Thoracic aorta (tissue), 2 donors: ENCODE results near the gene PRXL2A. TPM values are rescaled to one million over a fixed set of nuclear protein-coding genes. Genes with fewer than 3 reads are reported as not detected.

Experiments used
- ATAC-seq: fragments of 150-250 bp; one replicate; pipeline ENCODE4 v1.8.0; 2017; ENCODE audit warnings: low read depth; ENCODE audit not compliant: insufficient number of reproducible peaks, low FRiP score
- DNase-seq: peaks from one replicate; pipeline ENCODE4 v3.0.0-alpha.2; 2020; ENCODE audit warnings: low spot score
- H3K27ac ChIP-seq, 2 donors: fragments of 200-600 bp; sonication (generic); 1 replicate in 1 of 2; 2 replicates in 1 of 2; pipeline ENCODE4 v1.5.1; 2016; ENCODE audit warnings: mild to moderate bottlenecking in 2 of 2, moderate library complexity in 2 of 2
- H3K27me3 ChIP-seq: fragments of 200-600 bp; sonication (generic); replicated peaks from 2 replicates; pipeline ENCODE4 v1.6.0; 2016; ENCODE audit warnings: mild to moderate bottlenecking; ENCODE audit not compliant: insufficient read depth
- H3K36me3 ChIP-seq: fragments of 200-600 bp; sonication (generic); one replicate; pipeline ENCODE4 v1.5.1; 2016
- H3K4me1 ChIP-seq, 2 donors: fragments of 200-600 bp; sonication (generic); 1 replicate in 1 of 2; 2 replicates in 1 of 2; pipeline versions ENCODE4 v1.5.1 to v1.6.0; 2016; ENCODE audit warnings: low read depth in 2 of 2, mild to moderate bottlenecking in 1 of 2; ENCODE audit not compliant: control insufficient read depth in 1 of 2
- H3K4me3 ChIP-seq: fragments of 200-600 bp; sonication (generic); 2 replicates; pipeline ENCODE4 v1.5.1; 2016; ENCODE audit warnings: mild to moderate bottlenecking
- H3K9me3 ChIP-seq: fragments of 200-600 bp; sonication (generic); 2 replicates; pipeline ENCODE4 v1.5.1; 2016
- total RNA-seq, 2 donors: library from RNA; depleted of rRNA; stranded (reverse); fragments of >200 nt; gene quantifications; one replicate each; pipeline versions ENCODE4 v1.1.0 to v1.2.3, GENCODE V29; 2016
- TF ChIP-seq, protein P1 (sequence below): fragments of 200-600 bp; sonication (generic); IDR thresholded peaks from one replicate; pipeline ENCODE4 v1.5.1; 2019; ENCODE audit warnings: antibody characterized with exemption

Gene PRXL2A
- total RNA-seq, 2 donors from 2014 or later, result 23.5 to 24.1 TPM

- ATAC-seq (no peak), DNase-seq (no peak)
- Histone ChIP-seq H3K4me3 (no peak overlapping the region), H3K9me3 (no peaks in the 10 kb centered on the region), H3K36me3 (peaks cover 4% of the 10 kb centered on the region), H3K27ac (no peak overlapping the region), H3K4me1 (peaks cover 4 to 7% of the 10 kb centered on the region in 2 donors), H3K27me3 (no peaks in the 10 kb centered on the region)
- TF ChIP-seq, protein P1, sequence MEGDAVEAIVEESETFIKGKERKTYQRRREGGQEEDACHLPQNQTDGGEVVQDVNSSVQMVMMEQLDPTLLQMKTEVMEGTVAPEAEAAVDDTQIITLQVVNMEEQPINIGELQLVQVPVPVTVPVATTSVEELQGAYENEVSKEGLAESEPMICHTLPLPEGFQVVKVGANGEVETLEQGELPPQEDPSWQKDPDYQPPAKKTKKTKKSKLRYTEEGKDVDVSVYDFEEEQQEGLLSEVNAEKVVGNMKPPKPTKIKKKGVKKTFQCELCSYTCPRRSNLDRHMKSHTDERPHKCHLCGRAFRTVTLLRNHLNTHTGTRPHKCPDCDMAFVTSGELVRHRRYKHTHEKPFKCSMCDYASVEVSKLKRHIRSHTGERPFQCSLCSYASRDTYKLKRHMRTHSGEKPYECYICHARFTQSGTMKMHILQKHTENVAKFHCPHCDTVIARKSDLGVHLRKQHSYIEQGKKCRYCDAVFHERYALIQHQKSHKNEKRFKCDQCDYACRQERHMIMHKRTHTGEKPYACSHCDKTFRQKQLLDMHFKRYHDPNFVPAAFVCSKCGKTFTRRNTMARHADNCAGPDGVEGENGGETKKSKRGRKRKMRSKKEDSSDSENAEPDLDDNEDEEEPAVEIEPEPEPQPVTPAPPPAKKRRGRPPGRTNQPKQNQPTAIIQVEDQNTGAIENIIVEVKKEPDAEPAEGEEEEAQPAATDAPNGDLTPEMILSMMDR, result no peak
These were observed 12.8 kb downstream of the PRXL2A start for GRCh38 chr10:80421050-80421706.

DNA sequence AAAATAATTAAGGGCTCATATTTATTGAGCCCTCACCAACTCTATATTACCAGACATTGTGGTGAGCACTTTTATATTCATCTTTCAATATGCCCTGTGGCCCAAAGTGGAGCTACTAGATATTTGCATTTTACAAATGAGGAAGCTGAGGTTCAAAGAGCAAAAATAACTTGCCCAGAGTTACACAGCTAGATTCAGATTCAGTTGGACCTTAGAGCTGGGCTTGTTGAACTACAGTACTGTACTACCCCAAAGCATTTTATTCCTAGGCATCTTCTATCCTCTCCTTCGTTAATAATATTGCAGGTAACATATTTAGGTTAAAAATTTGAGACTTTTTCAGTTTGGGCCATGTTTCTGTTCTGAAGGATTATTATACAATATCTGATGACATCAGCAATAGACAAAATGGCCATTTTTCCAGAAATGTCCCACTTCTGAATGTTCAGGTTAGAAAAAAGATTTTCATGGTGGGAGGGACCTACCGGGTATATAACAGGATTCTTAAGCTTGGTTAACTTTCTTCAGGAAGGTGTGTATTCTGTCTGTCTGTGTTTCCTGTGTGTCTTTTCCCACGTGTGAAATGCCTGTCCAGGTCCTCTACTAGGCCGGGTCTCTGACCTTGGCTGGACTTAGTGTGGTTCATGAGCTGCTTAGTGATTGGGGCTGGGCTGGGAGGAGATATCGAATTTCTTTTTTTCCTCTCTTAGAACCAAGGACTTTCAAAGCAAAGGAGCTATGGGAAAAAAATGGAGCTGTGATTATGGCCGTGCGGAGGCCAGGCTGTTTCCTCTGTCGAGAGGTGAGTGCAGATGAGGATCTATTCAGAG, 13.6 kb downstream of the PRXL2A start:
- no peaks in the 10 kb centered on the region for H3K4me1 ChIP-seq
- no peak overlapping the region for H3K27ac ChIP-seq
- TF ChIP-seq, protein P1, result no peak
- no peak overlapping the region for H3K4me3 ChIP-seq
- H3K27me3 ChIP-seq, result no peaks in the 10 kb centered on the region
- DNase-seq (no peak), ATAC-seq (no peak)
- H3K36me3 ChIP-seq, result peaks cover 8% of the 10 kb centered on the region
- no peaks in the 10 kb centered on the region for H3K9me3 ChIP-seq

DNA sequence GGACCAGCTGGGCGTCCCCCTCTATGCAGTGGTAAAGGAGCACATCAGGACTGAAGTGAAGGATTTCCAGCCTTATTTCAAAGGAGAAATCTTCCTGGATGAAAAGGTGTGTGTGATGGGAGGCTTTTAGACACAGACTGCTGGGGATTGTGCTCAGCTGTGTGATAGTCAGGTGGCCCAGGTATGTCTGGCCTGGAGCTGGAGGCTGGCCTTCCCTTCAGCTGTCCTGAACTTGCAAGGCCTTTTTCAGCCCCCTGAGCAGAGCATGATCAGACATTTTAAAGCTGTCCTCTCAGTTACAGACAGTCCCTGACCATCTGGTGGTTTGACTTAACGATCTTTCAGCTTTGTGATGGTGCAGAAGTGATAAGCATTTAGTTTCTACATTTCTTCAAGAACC, 17.6 kb downstream of the PRXL2A start:
- DNase-seq, result no peak
- Histone ChIP-seq H3K4me3 (no peak overlapping the region), H3K27ac (no peak overlapping the region), H3K27me3 (no peaks in the 10 kb centered on the region), H3K4me1 (no peaks in the 10 kb centered on the region), H3K36me3 (peaks cover 13% of the 10 kb centered on the region), H3K9me3 (no peaks in the 10 kb centered on the region)
- TF ChIP-seq, protein P1, result no peak
- no peak for ATAC-seq

DNA sequence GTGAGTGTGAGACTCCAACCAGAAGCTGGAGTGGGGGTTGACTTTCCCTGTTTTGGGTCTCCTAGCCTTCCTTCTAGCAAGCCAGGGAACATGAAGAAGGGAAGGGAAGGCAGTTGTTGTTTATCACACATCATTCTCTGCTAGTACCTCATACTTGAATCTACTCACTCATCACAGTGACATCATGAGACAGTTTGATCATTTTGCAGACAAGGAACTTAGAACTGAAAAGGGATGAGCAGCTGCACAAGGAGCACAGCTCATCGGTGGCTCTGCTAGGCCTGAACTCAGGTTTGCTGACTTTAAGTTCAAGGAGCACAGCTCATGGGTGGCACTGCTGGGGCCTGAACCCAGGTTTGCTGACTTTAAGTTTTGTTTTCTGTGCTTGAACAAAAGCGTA, 19.2 kb downstream of the PRXL2A start:
- H3K27me3 ChIP-seq, result no peaks in the 10 kb centered on the region
- H3K4me1 ChIP-seq, result no peaks in the 10 kb centered on the region
- DNase-seq, result no peak
- peaks cover 13% of the 10 kb centered on the region for H3K36me3 ChIP-seq
- H3K9me3 ChIP-seq, result no peaks in the 10 kb centered on the region
- TF ChIP-seq, protein P1, result no peak
- no peak for ATAC-seq
- H3K27ac ChIP-seq, result no peak overlapping the region
- no peak overlapping the region for H3K4me3 ChIP-seq

DNA sequence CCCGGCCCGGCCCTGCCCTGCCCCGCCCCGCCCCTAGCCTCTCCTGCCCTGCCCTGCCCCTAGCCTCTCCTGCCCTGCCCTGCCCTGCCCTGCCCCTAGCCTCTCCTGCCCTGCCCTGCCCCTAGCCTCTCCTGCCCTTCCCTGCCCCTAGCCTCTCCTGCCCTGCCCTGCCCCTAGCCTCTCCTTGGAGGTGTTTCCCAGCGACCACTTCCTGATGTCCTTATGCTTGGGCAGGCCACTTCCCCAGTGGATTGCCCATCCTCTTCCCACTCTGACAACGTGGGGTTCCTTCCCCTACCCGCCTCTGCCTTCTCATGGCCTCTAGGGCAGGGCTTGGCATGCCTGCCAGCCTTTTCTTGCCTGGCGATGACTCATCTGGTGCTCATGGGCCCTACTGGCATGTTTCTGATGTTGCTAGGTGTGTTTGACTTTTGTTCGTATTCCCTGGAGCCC, 21.2 kb downstream of the PRXL2A start:
- H3K27me3 ChIP-seq, result no peaks in the 10 kb centered on the region
- no peaks in the 10 kb centered on the region for H3K9me3 ChIP-seq
- TF ChIP-seq, protein P1, result no peak
- H3K4me3 ChIP-seq, result no peak overlapping the region
- no peak for ATAC-seq
- H3K36me3 ChIP-seq, result peaks cover 9% of the 10 kb centered on the region
- no peaks in the 10 kb centered on the region for H3K4me1 ChIP-seq
- H3K27ac ChIP-seq, result no peak overlapping the region
- DNase-seq, result no peak
